ENCODE measurements around the gene PRSS50. TPM values are rescaled to one million over a fixed set of nuclear protein-coding genes. Genes with fewer than 3 reads are reported as not detected.

PRSS50 gene
- total RNA-seq, 4 donors from 2014 or later, result not detected

DNA sequence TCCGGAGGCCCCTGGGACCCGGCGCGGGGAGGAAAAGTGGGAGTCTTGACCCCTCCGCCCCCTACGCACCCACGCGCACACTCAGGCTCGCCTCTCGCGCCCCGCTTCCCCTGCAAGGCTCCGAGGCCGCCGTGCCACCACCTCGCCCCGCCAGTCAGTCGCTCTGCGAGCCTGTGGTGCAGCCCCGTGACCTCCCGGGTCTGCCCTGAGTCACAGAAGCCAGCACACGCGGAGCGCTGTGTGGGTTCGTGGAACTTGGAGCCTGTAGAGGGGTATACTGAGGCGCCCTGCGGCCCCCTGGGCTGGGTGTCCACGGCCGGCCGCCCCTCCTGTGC is 23.8 kb downstream of the PRSS50 start:
- Histone ChIP-seq H3K36me3 (no peaks in the 10 kb centered on the region), H3K4me3 (peak overlapping the region; percentile 76 to 99 (median 90)), H3K27me3 (no peaks in the 10 kb centered on the region), H3K27ac (peak overlapping the region; percentile 93 to 97 (median 96)), H3K4me1 (peaks cover 51 to 59% of the 10 kb centered on the region in 2 donors), H3K9me3 (no peaks in the 10 kb centered on the region)
- DNase-seq (peak in 1 of 2 donors; percentile 38), ATAC-seq (peak; percentile 9 to 14)
- intact Hi-C loops (cut with DNase I; ENCODE audit: low total_unique reads), result loop anchor here (2.0 to 10.0 kb wide), 2 partner anchors 127 to 1091 kb away; partner anchors contain the start of genes LRRC2 and SMARCC1
- in situ Hi-C loops (cut with MboI; ENCODE audit: low sequenced_read_pairs in 4 of 4), result loop anchor here in 1 of 4 donors (25.0 kb wide), 1 partner anchor 318 kb away; no protein-coding TSS in a partner anchor
- no peak for TF ChIP-seq POLR2A (IDR thresholded peaks at IDR 0.05)
- TF ChIP-seq, protein P1, sequence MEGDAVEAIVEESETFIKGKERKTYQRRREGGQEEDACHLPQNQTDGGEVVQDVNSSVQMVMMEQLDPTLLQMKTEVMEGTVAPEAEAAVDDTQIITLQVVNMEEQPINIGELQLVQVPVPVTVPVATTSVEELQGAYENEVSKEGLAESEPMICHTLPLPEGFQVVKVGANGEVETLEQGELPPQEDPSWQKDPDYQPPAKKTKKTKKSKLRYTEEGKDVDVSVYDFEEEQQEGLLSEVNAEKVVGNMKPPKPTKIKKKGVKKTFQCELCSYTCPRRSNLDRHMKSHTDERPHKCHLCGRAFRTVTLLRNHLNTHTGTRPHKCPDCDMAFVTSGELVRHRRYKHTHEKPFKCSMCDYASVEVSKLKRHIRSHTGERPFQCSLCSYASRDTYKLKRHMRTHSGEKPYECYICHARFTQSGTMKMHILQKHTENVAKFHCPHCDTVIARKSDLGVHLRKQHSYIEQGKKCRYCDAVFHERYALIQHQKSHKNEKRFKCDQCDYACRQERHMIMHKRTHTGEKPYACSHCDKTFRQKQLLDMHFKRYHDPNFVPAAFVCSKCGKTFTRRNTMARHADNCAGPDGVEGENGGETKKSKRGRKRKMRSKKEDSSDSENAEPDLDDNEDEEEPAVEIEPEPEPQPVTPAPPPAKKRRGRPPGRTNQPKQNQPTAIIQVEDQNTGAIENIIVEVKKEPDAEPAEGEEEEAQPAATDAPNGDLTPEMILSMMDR (IDR thresholded peaks at IDR 0.05 in 4 of 5, conservative IDR thresholded peaks at IDR 0.05 in 1 of 5), result no peak

DNA sequence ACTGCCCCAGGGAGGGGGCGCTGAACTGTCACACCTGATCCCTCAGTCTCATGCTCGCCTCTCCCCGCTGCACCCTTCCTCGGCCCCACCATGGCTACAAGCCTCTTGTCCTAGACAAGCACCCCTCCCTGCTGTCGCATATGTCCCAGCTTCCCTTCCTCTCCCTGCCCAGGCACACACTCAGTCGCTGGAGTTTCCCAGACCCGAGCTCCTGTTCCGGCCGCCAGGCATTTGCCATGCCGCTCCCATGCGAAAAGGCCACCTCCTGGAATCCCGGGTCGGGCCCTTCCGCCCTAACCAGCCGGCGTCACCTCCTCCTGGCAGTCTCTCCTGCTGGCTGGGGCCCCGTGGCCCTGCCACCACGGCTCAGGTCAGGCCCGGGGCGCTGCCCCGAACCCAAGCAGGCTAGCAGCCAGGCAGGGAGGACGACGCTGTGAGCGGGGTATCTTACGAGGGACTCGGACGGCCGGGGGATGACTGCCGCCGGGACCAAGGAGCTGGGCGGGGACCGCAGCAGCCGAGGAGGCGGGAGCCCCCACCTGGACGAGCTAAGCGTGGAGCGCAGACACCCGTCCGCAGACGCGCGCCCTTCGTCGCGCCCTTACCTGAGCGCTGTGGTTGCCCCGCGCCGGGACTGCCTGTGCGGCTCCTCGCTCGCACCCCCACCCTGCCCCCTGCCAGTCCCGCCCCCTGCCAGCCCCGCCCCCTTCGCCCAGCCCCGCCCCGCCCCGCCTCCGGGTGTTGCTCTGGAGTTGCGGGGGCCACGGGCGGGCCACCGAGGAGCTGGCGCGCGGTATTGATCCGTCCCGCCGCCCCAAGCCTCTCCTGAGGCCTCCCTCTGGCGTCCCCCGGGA is 24.4 kb downstream of the PRSS50 start, which contains the start of gene ALS2CL:
ALS2CL (minus strand) TSS at position 642 of the 854 bp plus-strand sequence. CDS start 4,239 bp downstream, outside the sequence.
- in situ Hi-C loops (cut with MboI; ENCODE audit: low sequenced_read_pairs in 4 of 4) (loop anchor here in 1 of 4 donors (25.0 kb wide), 1 partner anchor 319 kb away; no protein-coding TSS in a partner anchor), intact Hi-C loops (cut with DNase I; ENCODE audit: low total_unique reads) (loop anchor here (10.0 kb wide), 1 partner anchor 1092 kb away; the partner anchor contains the start of gene SMARCC1)
- Histone ChIP-seq H3K36me3 (peaks cover 0 to 4% of the 10 kb centered on the region in 2 donors), H3K4me3 (peak within 1 kb of the TSS; percentile 76 to 99 (median 90)), H3K27ac (peak within 1 kb of the TSS; percentile 93 to 97 (median 96)), H3K4me1 (peaks cover 51 to 59% of the 10 kb centered on the region in 2 donors), H3K9me3 (no peaks in the 10 kb centered on the region), H3K27me3 (no peaks in the 10 kb centered on the region)
- TF ChIP-seq, protein P1 (IDR thresholded peaks at IDR 0.05 in 4 of 5, conservative IDR thresholded peaks at IDR 0.05 in 1 of 5), result peak in 1 of 5 experiments; percentile 9
- peak; percentile 86 to 91 for TF ChIP-seq POLR2A (IDR thresholded peaks at IDR 0.05)
- ATAC-seq (peak; percentile 46 to 51), DNase-seq (peak; percentile 49 to 63)

DNA sequence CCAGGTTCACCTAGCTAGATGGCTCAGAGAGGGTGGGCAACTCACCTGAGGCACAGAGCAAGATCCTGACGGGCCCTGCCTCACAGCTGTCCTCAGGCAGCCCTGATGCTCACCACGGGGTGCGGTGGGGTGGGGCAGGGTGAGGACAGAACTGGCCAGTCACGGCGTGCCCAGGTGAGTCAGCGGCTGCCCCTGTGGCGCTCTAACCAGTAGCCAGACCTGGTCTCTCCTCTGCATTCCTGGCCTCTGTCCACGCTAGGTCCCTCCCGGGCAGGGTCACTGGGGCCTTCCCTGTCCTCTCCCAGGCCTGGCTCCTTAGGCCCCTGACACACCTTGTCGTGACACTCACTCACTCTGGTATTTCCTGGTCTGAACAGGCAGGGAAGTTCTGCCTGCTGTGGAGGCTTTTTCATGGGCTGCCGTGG is 25.1 kb downstream of the PRSS50 start:
- H3K36me3 ChIP-seq, result peaks cover 0 to 11% of the 10 kb centered on the region in 2 donors
- peaks cover 50 to 59% of the 10 kb centered on the region in 2 donors for H3K4me1 ChIP-seq
- in situ Hi-C loops (cut with MboI; ENCODE audit: low sequenced_read_pairs in 4 of 4) (loop anchor here in 1 of 4 donors (25.0 kb wide), 1 partner anchor 320 kb away; no protein-coding TSS in a partner anchor), intact Hi-C loops (cut with DNase I; ENCODE audit: low total_unique reads) (loop anchor here (10.0 kb wide), 1 partner anchor 1092 kb away; the partner anchor contains the start of gene SMARCC1)
- no peaks in the 10 kb centered on the region for H3K27me3 ChIP-seq
- peak overlapping the region; percentile 93 to 97 (median 96) for H3K27ac ChIP-seq
- TF ChIP-seq POLR2A (IDR thresholded peaks at IDR 0.05), result peak in 1 of 2 donors; percentile 24
- TF ChIP-seq, protein P1 (IDR thresholded peaks at IDR 0.05 in 4 of 5, conservative IDR thresholded peaks at IDR 0.05 in 1 of 5), result no peak
- no peaks in the 10 kb centered on the region for H3K9me3 ChIP-seq
- ATAC-seq (no peak), DNase-seq (peak; percentile 48 to 71)
- peak overlapping the region; percentile 76 to 99 (median 90) for H3K4me3 ChIP-seq

DNA sequence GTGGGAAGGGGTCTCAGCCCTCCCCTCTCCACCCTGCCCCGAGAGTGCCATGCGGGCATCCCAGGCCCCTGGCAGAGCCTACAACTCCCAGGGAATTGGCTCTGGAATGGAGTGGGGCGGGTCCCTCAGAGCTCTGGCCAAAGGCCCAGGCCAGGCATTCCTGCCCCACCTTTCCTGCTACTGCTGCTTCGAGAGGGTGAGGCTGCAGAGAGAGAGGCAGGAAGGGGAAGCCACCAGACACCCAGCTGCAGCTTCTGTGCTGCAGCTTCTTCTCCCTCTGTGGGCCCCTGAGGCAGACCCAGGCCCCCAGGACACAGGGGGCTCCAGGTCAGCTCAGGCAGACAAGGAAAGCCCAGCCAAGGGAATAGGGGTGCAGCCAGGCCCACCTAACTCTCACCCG is 26.9 kb downstream of the PRSS50 start:
- ATAC-seq, result no peak
- TF ChIP-seq, protein P1 (IDR thresholded peaks at IDR 0.05 in 4 of 5, conservative IDR thresholded peaks at IDR 0.05 in 1 of 5), result no peak
- TF ChIP-seq POLR2A (IDR thresholded peaks at IDR 0.05), result no peak
- DNase-seq, result no peak
- in situ Hi-C loops (cut with MboI; ENCODE audit: low sequenced_read_pairs in 4 of 4) (loop anchor here in 1 of 4 donors (25.0 kb wide), 1 partner anchor 322 kb away; no protein-coding TSS in a partner anchor), intact Hi-C loops (cut with DNase I; ENCODE audit: low total_unique reads) (loop anchor here (10.0 kb wide), 1 partner anchor 1094 kb away; the partner anchor contains the start of gene SMARCC1)
- Histone ChIP-seq H3K4me1 (peaks cover 32 to 41% of the 10 kb centered on the region in 2 donors), H3K4me3 (no peak overlapping the region), H3K36me3 (peaks cover 0 to 17% of the 10 kb centered on the region in 2 donors), H3K27me3 (no peaks in the 10 kb centered on the region), H3K27ac (peak overlapping the region in 2 of 4 donors; percentile 24 to 33), H3K9me3 (no peaks in the 10 kb centered on the region)

Measured in gastrocnemius medialis (tissue), 4 donors.